ENCODE measurements around the gene CHRNA4. TPM values are rescaled to one million over a fixed set of nuclear protein-coding genes. Genes with fewer than 3 reads are reported as not detected.

Gene CHRNA4
- total and polyA plus RNA-seq, 2 of the 13 experiments (the other 11 are each of a cell fraction or from before 2014, with no cell fraction given), result not detected

DNA sequence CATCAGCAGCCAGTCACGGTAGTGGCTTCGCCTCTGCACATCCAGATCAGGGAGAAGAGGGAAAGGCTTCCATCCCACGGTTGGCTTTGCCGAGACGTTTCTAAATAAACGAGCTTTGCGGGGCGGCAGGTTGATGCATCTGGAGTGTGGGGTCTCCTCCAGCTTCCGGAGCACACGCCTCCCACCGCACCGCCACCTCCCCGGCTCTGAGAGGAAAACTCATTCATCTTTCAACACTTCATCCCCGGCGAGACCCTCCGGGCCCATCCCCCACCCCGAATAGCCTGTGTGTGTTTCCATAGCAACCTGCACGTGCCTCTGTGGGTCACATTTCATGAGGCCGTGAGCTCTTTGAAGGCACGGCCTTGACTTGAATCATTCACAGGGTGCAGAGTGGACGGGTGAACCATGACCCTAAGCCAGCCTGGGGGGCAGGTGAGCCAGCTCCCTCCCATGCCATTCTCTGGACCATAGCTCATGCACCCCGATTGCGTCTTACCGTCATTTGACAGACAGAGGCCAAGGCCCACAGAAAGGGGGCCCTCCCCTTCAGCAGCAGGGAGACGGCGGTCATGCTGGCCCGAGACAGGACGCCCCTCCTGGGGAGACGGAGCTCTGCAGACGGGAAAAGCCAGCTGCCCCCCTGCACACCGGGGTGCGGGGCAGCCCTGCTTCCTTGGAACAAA, 16.2 kb upstream of the CHRNA4 start (continued):
- TF ChIP-seq FOXP4 (CRISPR knock-in tag; IDR thresholded peaks at IDR 0.05) (peak; percentile 23; the same call in 1 of the 2 replicates), SMAD1 (CRISPR knock-in tag; IDR thresholded peaks at IDR 0.05; ENCODE audit: borderline replicate concordance, low read depth) (no peak), ZSCAN25 (CRISPR knock-in tag; IDR thresholded peaks at IDR 0.05) (0 out of 2 replicates have a peak, but pooled peaks have one; percentile 52), ZNF44 (CRISPR knock-in tag; IDR thresholded peaks at IDR 0.05) (no peak), TBX3 (IDR thresholded peaks at IDR 0.05; ENCODE audit: borderline replicate concordance) (0 out of 2 replicates have a peak, but pooled peaks have one; percentile 29), NPAS2 (CRISPR knock-in tag; IDR thresholded peaks at IDR 0.05; ENCODE audit: borderline replicate concordance) (no peak), KAT2B (IDR thresholded peaks at IDR 0.05; ENCODE audit: borderline replicate concordance, low read depth, low read length) (no peak), IKZF4 (CRISPR knock-in tag; IDR thresholded peaks at IDR 0.05; ENCODE audit: borderline replicate concordance, low read depth, not compliant biosample characterization) (no peak), GATA4 (IDR thresholded peaks at IDR 0.05; ENCODE audit: borderline replicate concordance, low read depth) (no peak), FOSL2 (CRISPR knock-in tag; IDR thresholded peaks at IDR 0.05) (peak; percentile 56), ZNF766 (CRISPR knock-in tag; IDR thresholded peaks at IDR 0.05; ENCODE audit: borderline replicate concordance) (no peak; the same call in 1 of the 2 replicates), TFAP4 (IDR thresholded peaks at IDR 0.05; ENCODE audit: borderline replicate concordance, low read depth) (no peak), MED8 (CRISPR knock-in tag; IDR thresholded peaks at IDR 0.05; ENCODE audit: insufficient replicate concordance) (no peak), ATF7 (IDR thresholded peaks at IDR 0.05) (no peak), ATF7 (CRISPR knock-in tag; IDR thresholded peaks at IDR 0.05) (no peak), TRAFD1 (CRISPR knock-in tag; IDR thresholded peaks at IDR 0.05; ENCODE audit: borderline replicate concordance) (no peak), ZFP36 (IDR thresholded peaks at IDR 0.05; ENCODE audit: borderline replicate concordance, low read depth, low read length, partially characterized antibody) (no peak), ZNF432 (CRISPR knock-in tag; IDR thresholded peaks at IDR 0.05; ENCODE audit: borderline replicate concordance) (no peak), ONECUT2 (CRISPR knock-in tag; IDR thresholded peaks at IDR 0.05) (no peak), NRL (CRISPR knock-in tag; IDR thresholded peaks at IDR 0.05; ENCODE audit: borderline replicate concordance) (peak; percentile 5; the same call in 1 of the 2 replicates), DPF2 (CRISPR knock-in tag; IDR thresholded peaks at IDR 0.05; ENCODE audit: borderline replicate concordance, low read depth) (no peak), ZFAT (CRISPR knock-in tag; conservative IDR thresholded peaks at IDR 0.05) (no peak), TSC22D2 (CRISPR knock-in tag; IDR thresholded peaks at IDR 0.05; ENCODE audit: borderline replicate concordance) (no peak)
- TF ChIP-seq, protein P1, sequence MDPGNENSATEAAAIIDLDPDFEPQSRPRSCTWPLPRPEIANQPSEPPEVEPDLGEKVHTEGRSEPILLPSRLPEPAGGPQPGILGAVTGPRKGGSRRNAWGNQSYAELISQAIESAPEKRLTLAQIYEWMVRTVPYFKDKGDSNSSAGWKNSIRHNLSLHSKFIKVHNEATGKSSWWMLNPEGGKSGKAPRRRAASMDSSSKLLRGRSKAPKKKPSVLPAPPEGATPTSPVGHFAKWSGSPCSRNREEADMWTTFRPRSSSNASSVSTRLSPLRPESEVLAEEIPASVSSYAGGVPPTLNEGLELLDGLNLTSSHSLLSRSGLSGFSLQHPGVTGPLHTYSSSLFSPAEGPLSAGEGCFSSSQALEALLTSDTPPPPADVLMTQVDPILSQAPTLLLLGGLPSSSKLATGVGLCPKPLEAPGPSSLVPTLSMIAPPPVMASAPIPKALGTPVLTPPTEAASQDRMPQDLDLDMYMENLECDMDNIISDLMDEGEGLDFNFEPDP (CRISPR knock-in tag; conservative IDR thresholded peaks at IDR 0.05), result no peak
